Measurements from ENCODE around the gene FKBP8.

- TF ChIP-seq CTCF (IDR thresholded peaks at IDR 0.05) (no peak), REST (IDR thresholded peaks at IDR 0.05; ENCODE audit: insufficient read depth in 1 of 2, low read depth in 2 of 2, low read length in 1 of 2) (no peak), POLR2AphosphoS5 (IDR thresholded peaks at IDR 0.05; ENCODE audit: low read depth, low read length) (no peak), TCF7L2 (IDR thresholded peaks at IDR 0.05; ENCODE audit: low read depth, low read length) (no peak)
Observed at GRCh38 chr19:18486746-18487145, 56.6 kb downstream of the FKBP8 start.
